Gastroesophageal sphincter (tissue), 4 donors: ENCODE data around the gene ARHGAP5. TPM values are rescaled to one million over a fixed set of nuclear protein-coding genes. Genes with fewer than 3 reads are reported as not detected.

ENCODE experiments used
- ATAC-seq: fragments of 150-250 bp; one replicate; pipeline ENCODE4 v1.9.1; 2016; ENCODE audit warnings: mild to moderate bottlenecking, moderate library complexity
- H3K27ac ChIP-seq, 4 donors: fragments of 200-600 bp; sonication (generic) in 3 of 4; 1 replicate in 3 of 4; 2 replicates in 1 of 4; pipeline ENCODE4 v1.5.1; 2016 to 2019
- H3K27me3 ChIP-seq: fragments of 200-600 bp; sonication (generic); one replicate; pipeline ENCODE4 v1.5.1; 2019
- H3K36me3 ChIP-seq, 2 donors: fragments of 200-600 bp; sonication (generic); one replicate each; pipeline ENCODE4 v1.5.1; 2019; ENCODE audit warnings: control low read depth in 1 of 2
- H3K4me1 ChIP-seq, 3 donors: fragments of 200-600 bp; sonication (generic); 1 replicate in 2 of 3; 2 replicates in 1 of 3; pipeline ENCODE4 v1.5.1; 2016 to 2019; ENCODE audit warnings: control low read depth in 2 of 3
- H3K4me3 ChIP-seq, 2 donors: fragments of 200-600 bp; sonication (generic); one replicate each; pipeline ENCODE4 v1.5.1; 2019; ENCODE audit warnings: mild to moderate bottlenecking in 1 of 2, moderate library complexity in 1 of 2
- H3K9me3 ChIP-seq, 3 donors: fragments of 200-600 bp; sonication (generic); one replicate each; pipeline ENCODE4 v1.5.1; 2017 to 2019; ENCODE audit warnings: control low read depth in 2 of 3
- EP300 ChIP-seq: sonication (generic); formaldehyde crosslinking; IDR thresholded peaks from one replicate; pipeline ENCODE4 v1.6.1; 2017; ENCODE audit warnings: antibody characterized with exemption, mild to moderate bottlenecking
- POLR2A ChIP-seq, 2 donors: fragments of 450-650 bp; IDR thresholded peaks; one replicate each; pipeline ENCODE4 v1.6.1; 2017; ENCODE audit warnings: antibody characterized with exemption in 2 of 2, mild to moderate bottlenecking in 2 of 2, moderate library complexity in 1 of 2
- POLR2AphosphoS5 ChIP-seq: sonication (generic); formaldehyde crosslinking; IDR thresholded peaks from one replicate; pipeline ENCODE4 v1.6.1; 2017; ENCODE audit warnings: antibody characterized with exemption
- WGBS, 2 donors: methylation state at CpG; one replicate each; pipeline ENCODE4 v1.1.5; 2018; ENCODE audit warnings: low coverage in 1 of 2; 5-methylcytosine and 5-hydroxymethylcytosine counted together
- total RNA-seq, 4 donors: library from RNA; depleted of rRNA; stranded (reverse); fragments of >200 nt; gene quantifications; one replicate each; pipeline ENCODE4 v1.1.0, GENCODE V29; 2016
- TF ChIP-seq, protein P1 (sequence below), 4 experiments: fragments of 200-600 bp in 2 of 4; fragments of 450-650 bp in 2 of 4; sonication (generic) in 1 of 4; IDR thresholded peaks; one replicate each; pipeline ENCODE4 v1.5.1; 2017 to 2019; ENCODE audit warnings: antibody characterized with exemption in 4 of 4, mild to moderate bottlenecking in 2 of 4, moderate library complexity in 2 of 4

The ARHGAP5 gene
- total RNA-seq, 4 donors from 2014 or later = 196 to 265 (median 239) TPM

DNA sequence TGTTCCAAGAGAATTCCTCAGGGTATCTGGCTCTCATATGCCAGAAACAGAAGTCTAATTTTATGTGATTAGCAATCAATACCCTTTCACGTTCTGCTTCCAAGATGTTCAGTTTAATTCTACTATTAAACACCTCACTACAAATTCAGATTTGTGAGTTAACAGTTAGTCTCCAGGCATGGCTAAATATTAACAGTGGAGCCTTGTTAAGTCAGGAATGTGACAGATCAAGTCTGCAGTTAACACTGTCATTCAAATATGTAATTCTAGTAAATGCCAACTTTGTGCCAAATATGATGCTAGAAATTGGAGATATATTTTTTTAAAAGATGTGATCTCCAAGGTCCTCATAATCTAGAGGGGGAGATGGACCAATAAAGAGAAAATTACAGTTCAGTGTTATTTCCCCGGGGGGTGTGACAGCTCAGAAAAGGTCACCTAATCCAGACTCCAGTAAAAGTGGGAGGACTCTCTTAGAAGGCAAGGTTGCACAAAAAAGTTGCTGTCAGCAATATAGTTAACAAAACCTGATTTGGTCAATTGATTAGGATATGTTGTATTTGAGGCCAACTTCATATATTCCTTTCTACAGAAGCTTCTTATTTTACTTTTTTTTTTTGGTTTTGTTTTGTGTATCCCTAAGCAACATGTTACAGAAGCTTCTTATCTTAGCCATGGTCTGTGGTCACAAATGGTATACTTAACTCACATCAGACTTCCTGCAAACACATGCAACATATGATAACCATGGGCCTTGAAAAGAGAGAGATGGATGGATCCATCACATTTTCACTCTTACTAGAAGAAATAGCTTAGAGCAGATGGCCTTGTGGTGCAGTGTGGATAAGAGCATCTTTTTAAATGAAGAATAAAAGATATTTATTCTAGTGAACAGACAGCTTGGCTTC is 106.3 kb downstream of the ARHGAP5 start:
- no peaks in the 10 kb centered on the region for H3K27me3 ChIP-seq
- no peak for ATAC-seq
- WGBS, 2 donors = 64 to 89% methylated on average over 2 of the region's 2 CpGs
- H3K4me1 ChIP-seq = no peaks in the 10 kb centered on the region
- no peak overlapping the region for H3K27ac ChIP-seq
- peaks cover 0 to 12% (median 0%) of the 10 kb centered on the region in 3 donors for H3K9me3 ChIP-seq
- H3K4me3 ChIP-seq = no peak overlapping the region
- no peak for TF ChIP-seq EP300
- no peak for TF ChIP-seq POLR2A (IDR thresholded peaks at IDR 0.05)
- TF ChIP-seq, protein P1, sequence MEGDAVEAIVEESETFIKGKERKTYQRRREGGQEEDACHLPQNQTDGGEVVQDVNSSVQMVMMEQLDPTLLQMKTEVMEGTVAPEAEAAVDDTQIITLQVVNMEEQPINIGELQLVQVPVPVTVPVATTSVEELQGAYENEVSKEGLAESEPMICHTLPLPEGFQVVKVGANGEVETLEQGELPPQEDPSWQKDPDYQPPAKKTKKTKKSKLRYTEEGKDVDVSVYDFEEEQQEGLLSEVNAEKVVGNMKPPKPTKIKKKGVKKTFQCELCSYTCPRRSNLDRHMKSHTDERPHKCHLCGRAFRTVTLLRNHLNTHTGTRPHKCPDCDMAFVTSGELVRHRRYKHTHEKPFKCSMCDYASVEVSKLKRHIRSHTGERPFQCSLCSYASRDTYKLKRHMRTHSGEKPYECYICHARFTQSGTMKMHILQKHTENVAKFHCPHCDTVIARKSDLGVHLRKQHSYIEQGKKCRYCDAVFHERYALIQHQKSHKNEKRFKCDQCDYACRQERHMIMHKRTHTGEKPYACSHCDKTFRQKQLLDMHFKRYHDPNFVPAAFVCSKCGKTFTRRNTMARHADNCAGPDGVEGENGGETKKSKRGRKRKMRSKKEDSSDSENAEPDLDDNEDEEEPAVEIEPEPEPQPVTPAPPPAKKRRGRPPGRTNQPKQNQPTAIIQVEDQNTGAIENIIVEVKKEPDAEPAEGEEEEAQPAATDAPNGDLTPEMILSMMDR (IDR thresholded peaks at IDR 0.05) = no peak
- TF ChIP-seq POLR2AphosphoS5 = no peak
- H3K36me3 ChIP-seq = no peaks in the 10 kb centered on the region

DNA sequence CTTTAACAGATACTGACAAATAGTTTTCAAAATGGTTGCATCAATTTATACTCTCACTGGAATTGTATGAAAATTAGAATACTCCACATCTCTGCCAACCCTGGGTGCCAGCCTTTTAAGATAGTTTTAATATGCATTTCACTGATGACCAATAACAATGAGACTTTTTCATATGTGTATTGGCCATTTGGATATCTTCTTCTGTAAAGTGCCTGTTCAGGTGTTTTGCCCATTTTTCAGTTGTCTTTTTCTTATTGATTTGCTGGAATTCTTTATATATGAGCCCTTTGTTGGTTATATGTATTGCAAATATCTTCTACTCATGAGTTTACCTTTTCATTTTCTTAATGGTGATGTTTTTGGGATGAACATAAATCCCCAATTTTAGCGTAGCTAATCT is 108.0 kb downstream of the ARHGAP5 start:
- Histone ChIP-seq H3K27me3 (no peaks in the 10 kb centered on the region), H3K36me3 (no peaks in the 10 kb centered on the region), H3K27ac (no peak overlapping the region), H3K4me1 (no peaks in the 10 kb centered on the region), H3K9me3 (peaks cover 0 to 12% (median 0%) of the 10 kb centered on the region in 3 donors), H3K4me3 (no peak overlapping the region)
- TF ChIP-seq, protein P1 (IDR thresholded peaks at IDR 0.05) = no peak
- TF ChIP-seq EP300 = no peak
- TF ChIP-seq POLR2A (IDR thresholded peaks at IDR 0.05) = no peak
- no peak for TF ChIP-seq POLR2AphosphoS5
- no peak for ATAC-seq
- 100% methylated on average over 1 of the region's 1 CpG for WGBS, 2 donors

DNA sequence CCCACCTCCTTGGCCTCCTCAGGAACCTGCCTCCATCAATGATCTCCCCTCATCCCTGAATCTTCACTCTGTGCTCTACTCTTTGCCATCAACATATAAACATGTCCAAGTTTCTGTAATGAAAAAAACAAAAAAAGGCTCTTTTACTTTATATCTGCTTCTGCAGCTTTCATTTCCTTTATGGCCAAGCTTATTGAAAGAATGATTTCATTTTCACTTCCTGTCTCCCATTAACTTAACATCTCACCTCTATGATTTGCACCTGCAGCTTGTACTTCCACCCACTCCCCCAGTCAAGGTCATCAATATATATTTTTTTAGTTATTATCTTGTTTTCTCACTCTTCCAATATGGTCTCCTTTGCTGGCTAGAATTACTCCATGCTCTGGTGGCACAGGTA is 109.1 kb downstream of the ARHGAP5 start:
- Histone ChIP-seq H3K4me1 (no peaks in the 10 kb centered on the region), H3K27ac (no peak overlapping the region), H3K4me3 (no peak overlapping the region), H3K27me3 (no peaks in the 10 kb centered on the region), H3K9me3 (peaks cover 0 to 12% (median 0%) of the 10 kb centered on the region in 3 donors), H3K36me3 (no peaks in the 10 kb centered on the region)
- ATAC-seq = no peak
- TF ChIP-seq POLR2AphosphoS5 (no peak), EP300 (no peak), POLR2A (IDR thresholded peaks at IDR 0.05) (no peak)
- TF ChIP-seq, protein P1 (IDR thresholded peaks at IDR 0.05) = no peak

DNA sequence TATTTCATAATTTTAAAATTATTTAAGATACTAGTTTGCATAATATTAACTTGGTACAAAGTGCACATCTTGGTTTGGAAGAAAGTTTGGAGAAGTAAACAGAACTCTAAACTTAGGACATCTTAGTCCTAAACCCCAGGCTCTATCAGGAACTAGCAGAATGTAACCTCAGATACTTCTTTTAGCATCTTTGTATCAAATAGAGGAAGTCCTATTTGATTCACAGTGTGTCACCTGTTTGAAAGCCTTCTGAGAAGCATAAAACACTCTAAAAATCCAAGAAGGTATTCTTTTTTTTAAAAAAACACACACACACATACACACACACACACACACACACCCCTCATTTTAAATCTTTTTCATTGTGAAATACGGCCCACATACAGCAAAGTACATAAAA is 112.7 kb downstream of the ARHGAP5 start:
- TF ChIP-seq POLR2A (IDR thresholded peaks at IDR 0.05) (no peak), EP300 (no peak), POLR2AphosphoS5 (no peak)
- TF ChIP-seq, protein P1 (IDR thresholded peaks at IDR 0.05) = no peak
- no peak overlapping the region for H3K4me3 ChIP-seq
- peaks cover 0 to 10% (median 0%) of the 10 kb centered on the region in 3 donors for H3K9me3 ChIP-seq
- WGBS, 2 donors = 88 to 100% methylated on average over 1 of the region's 1 CpG
- ATAC-seq = no peak
- H3K36me3 ChIP-seq = no peaks in the 10 kb centered on the region
- H3K4me1 ChIP-seq = no peaks in the 10 kb centered on the region
- H3K27ac ChIP-seq = no peak overlapping the region
- no peaks in the 10 kb centered on the region for H3K27me3 ChIP-seq

DNA sequence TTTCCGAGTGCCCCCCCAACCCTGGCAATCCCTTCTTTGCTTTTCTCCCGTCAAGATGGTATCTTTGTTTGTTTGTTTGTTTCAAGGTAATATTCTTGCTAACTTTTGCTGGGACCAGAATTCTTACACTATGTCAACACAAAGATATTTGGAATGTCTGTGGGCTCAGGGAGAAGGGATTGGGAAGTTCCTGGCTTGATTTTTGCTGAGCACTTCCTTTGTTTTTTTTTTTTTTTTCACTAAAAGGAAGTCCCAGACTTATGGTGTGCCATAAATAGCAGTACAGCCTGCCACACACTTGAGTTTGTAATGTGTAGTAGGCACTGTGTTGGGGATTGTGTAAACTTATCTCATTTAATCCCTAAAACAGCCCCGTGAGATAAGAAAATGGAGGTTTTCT is 113.6 kb downstream of the ARHGAP5 start:
- ATAC-seq = no peak
- Histone ChIP-seq H3K36me3 (no peaks in the 10 kb centered on the region), H3K27ac (no peak overlapping the region), H3K4me1 (no peaks in the 10 kb centered on the region), H3K27me3 (no peaks in the 10 kb centered on the region), H3K4me3 (no peak overlapping the region), H3K9me3 (peaks cover 0 to 1% (median 0%) of the 10 kb centered on the region in 3 donors)
- WGBS, 2 donors = 65 to 69% methylated on average over 3 of the region's 3 CpGs
- TF ChIP-seq, protein P1 (IDR thresholded peaks at IDR 0.05) = no peak
- TF ChIP-seq POLR2A (IDR thresholded peaks at IDR 0.05) = no peak
- TF ChIP-seq POLR2AphosphoS5 = no peak
- no peak for TF ChIP-seq EP300
